Dedifferentiated amniotic fluid mesenchymal stem cell (primary cell): ENCODE data around the gene ERMAP.
"Not testable (repeated sequence)": the region's sequence is repeated elsewhere in the genome, so short reads cannot be mapped to it uniquely, and the experiment has no call there.

Experiments
- DNase-seq: peaks from one replicate; pipeline ENCODE4 v3.0.0-alpha.2; 2016; ENCODE audit errors: extremely low spot score

Gene ERMAP

DNA sequence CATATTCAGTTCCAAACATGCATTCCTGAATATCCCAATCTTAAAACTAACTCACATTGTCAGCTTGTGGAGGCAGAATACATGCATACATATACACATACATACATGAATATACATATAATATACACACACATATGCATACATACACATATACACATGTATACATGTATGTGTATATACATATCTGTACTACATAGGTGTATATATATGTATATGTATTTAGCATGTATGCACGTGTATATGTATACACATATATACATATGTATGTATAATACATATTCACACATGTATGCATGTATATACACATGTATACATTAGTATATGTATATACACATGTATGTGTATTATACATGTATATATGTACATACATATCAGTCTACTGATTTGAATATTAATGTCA, 28.3 kb downstream of the ERMAP start:
- no peak for DNase-seq

DNA sequence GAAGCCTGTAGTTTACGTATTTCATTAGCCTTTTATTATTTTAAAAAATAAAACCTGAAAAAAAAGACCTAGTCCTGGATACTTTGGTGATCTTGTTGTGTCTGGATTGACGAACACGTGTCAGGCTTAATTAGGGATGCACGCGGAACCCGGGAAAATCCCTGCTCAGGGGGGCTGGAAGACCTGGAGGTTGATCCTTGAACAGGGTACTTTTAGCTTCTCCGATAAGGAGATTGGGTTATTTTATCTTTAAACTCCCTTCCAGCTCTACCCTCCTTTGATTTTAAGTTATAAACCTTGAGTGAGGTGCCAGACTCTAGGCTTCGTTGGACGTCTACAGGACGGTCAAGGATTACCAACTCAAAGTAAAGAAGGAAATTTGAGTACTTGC, 28.9 kb downstream of the ERMAP start:
- no peak for DNase-seq

- peak; percentile 99 for DNase-seq
These were observed 29.6 kb downstream of the ERMAP start, which contains the start of gene ZNF691 for GRCh38 chr1:42846257-42847110. Gene ZNF691 (plus strand): TSS chr1:42846613. CDS start chr1:42849659, 3,046 bp downstream.

- no peak for DNase-seq
These were observed 30.2 kb downstream of the ERMAP start for GRCh38 chr1:42847111-42847595.

GRCh38 chr1:42847721-42848460, 31.0 kb downstream of the ERMAP start:
- DNase-seq, result no peak

GRCh38 chr1:42848823-42849537, 32.1 kb downstream of the ERMAP start:
- DNase-seq, result no peak

- DNase-seq, result no peak
These were observed 33.0 kb downstream of the ERMAP start for GRCh38 chr1:42849944-42850343.

- DNase-seq, result no peak
These were observed 34.5 kb downstream of the ERMAP start for GRCh38 chr1:42851420-42851819.

DNA sequence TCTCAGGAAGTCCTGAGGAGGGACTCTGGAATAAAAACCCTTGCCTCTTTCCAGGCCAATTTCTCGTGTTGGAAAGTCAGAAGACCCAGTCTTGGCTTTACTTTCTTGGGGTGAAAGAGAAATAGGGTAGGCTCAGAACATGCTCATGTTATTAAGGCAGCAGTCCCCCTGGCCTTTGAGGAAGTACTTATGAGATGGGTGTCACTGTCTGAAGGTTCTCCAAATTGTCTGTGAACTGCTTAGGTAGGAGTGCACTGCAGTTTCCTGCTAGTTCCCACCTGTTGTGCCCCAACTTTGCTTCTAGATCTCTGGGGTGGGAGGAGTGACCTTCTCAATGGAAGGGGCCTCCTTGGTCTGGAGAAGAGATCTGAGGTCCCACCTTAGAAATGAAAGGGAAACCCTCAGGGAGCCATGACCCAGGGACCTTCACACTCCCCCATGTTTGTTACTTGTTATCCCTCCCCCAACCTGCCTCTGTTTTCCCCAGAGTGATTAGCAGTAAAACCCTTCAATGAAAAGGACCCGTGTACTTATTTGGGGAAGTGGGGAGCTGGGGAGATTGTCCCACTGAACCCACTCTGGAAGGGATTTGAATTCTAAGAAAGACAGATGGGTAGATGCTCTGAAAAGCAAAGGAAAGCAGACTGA, 35.2 kb downstream of the ERMAP start:
- DNase-seq, result no peak

DNA sequence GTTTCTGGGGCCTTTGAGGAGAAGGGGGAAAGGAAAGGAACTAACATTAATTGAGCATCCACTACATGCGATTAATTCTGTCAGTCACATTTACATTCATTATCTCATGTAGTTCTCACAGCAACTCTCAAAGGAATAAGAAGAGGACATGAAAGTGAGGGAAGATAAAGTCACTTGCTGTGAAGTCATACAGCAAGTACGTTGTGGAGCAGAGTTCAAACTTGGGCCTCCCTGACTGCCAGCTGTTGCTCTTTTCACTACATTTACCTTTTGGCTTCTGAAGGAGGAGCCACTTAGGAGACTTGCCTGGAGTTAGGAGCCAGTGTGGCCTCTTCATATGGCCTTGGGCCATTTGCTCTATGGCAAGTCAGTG, 35.7 kb downstream of the ERMAP start:
- no peak for DNase-seq

GRCh38 chr1:42853116-42853884, 36.4 kb downstream of the ERMAP start:
- no peak for DNase-seq

- not testable (repeated sequence) for DNase-seq
These were observed 39.6 kb downstream of the ERMAP start for GRCh38 chr1:42856554-42856953.

GRCh38 chr1:42859366-42859765, 42.4 kb downstream of the ERMAP start:
- not testable (repeated sequence) for DNase-seq

- DNase-seq, result no peak
These were observed 43.6 kb downstream of the ERMAP start for GRCh38 chr1:42860339-42861013.

GRCh38 chr1:42861014-42861399, 44.1 kb downstream of the ERMAP start:
- DNase-seq, result no peak

DNA sequence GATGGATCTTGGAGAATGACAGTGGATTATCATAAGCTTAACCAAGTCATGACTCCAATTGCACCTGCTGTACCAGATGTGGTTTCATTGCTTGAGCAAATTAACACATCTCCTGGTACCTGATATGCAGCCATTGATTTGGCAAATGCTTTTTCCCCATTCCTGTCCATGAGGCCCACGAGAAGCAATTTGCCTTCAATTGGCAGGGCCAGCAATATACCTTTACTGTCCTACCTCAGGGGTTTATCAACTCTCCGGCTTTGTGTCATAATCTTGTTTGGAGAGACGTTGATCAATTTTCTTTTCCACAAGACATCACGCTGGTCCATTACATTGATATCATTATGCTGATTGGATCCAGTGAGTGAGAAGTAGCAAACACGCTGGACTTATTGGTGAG, 49.6 kb downstream of the ERMAP start:
- DNase-seq, result no peak

DNA sequence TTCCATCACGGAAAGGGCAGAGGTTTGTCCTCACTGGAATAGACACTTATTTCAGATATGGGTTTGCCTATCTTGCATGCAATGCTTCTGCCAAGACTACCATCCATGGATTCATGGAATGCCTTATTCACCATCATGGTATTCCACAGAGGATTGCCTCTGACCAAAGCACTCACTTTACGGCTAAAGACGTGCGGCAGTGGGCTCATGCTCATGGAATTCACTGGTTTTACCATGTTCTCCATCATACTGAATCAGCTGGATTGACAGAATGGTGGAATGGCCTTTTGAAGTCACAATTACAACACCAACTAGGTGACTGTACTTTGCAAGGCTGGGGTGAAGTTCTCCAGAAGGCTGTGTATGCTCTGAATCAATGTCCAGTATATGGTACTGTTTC, 51.5 kb downstream of the ERMAP start:
- not testable (repeated sequence) for DNase-seq

DNA sequence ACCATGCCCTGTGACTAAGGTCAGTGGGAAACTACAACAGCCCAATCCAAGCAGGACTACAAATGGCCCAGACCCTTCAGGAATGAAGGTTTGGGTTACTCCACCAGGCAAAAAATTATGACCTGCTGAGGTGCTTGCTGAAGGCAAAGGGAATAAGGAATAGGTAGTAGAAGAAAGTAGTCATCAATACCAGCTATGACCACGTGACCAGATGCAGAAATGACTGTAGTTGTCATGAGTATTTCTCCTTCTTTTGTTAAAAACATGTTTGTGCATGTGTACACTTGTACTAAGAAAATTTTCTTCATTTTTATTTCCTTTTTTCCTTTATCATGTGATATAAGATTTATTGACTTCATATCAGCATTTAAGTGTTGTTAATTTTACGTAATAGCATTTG, 52.3 kb downstream of the ERMAP start:
- DNase-seq, result not testable (repeated sequence)

DNA sequence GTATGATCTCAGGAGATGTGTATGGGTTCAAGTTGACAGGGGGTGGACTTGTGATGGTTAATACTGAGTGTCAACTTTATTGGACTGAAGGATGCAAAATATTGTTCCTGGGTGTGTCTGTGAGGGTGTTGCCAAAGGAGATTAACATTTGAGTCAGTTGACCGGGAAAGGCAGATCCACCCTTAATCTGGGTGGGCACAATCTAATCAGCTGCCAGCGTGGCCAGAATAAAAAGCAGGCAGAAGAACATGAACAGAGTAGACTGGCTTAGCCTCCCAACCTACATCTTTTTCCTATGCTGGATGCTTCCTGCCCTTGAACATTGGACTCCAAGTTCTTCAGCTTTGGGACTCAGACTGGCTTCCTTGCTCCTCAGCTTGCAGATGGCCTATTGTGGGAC, 52.8 kb downstream of the ERMAP start:
- not testable (repeated sequence) for DNase-seq

- DNase-seq, result not testable (repeated sequence)
These were observed 56.2 kb downstream of the ERMAP start for GRCh38 chr1:42873108-42873507.
